Activated CD4-positive, CD25-positive, alpha-beta regulatory T cell treated with anti-CD3 and anti-CD28 coated beads, Interleukin-2, amount 50 U/mL, for 16 hours (primary cell): ENCODE results near the gene ELL.
A peak's percentile ranks its signal among the peaks of the same experiment; 100 is the strongest.
"Not testable (repeated sequence)": the region's sequence is repeated elsewhere in the genome, so short reads cannot be mapped to it uniquely, and the experiment has no call there.

Source experiments
- DNase-seq: peaks from one replicate; pipeline ENCODE4 v3.0.0-alpha.2; 2020; ENCODE audit warnings: low read depth, low spot score

ELL gene

GRCh38 chr19:18532168-18532890 is 10.5 kb upstream of the ELL start:
- no peak for DNase-seq

- no peak for DNase-seq
These were observed 9.6 kb upstream of the ELL start for GRCh38 chr19:18531485-18531884.

GRCh38 chr19:18529782-18530181 is 7.9 kb upstream of the ELL start:
- no peak for DNase-seq

- no peak for DNase-seq
These were observed 4.4 kb upstream of the ELL start for GRCh38 chr19:18526316-18526715.

- DNase-seq, result no peak
These were observed 2.0 kb upstream of the ELL start for GRCh38 chr19:18523841-18524240.

- DNase-seq, result not testable (repeated sequence)
These were observed 1.1 kb upstream of the ELL start for GRCh38 chr19:18522862-18523440.

GRCh38 chr19:18522124-18522861 is 423 bp upstream of the ELL start:
- peak; percentile 100 for DNase-seq

- DNase-seq, result no peak
These were observed 800 bp downstream of the ELL start for GRCh38 chr19:18520848-18521691.

GRCh38 chr19:18519962-18520847 is 1.7 kb downstream of the ELL start:
- DNase-seq, result peak; percentile 39

GRCh38 chr19:18518639-18519038 is 3.2 kb downstream of the ELL start:
- DNase-seq, result no peak

- no peak for DNase-seq
These were observed 4.3 kb downstream of the ELL start for GRCh38 chr19:18517606-18518005.

GRCh38 chr19:18515959-18516358 is 5.9 kb downstream of the ELL start:
- no peak for DNase-seq

- no peak for DNase-seq
These were observed 6.8 kb downstream of the ELL start for GRCh38 chr19:18514800-18515682.

- DNase-seq, result no peak
These were observed 8.0 kb downstream of the ELL start for GRCh38 chr19:18513868-18514267.

- no peak for DNase-seq
These were observed 11.7 kb downstream of the ELL start for GRCh38 chr19:18510216-18510615.

GRCh38 chr19:18508585-18508984 is 13.3 kb downstream of the ELL start:
- no peak for DNase-seq

GRCh38 chr19:18507727-18508440 is 14.0 kb downstream of the ELL start:
- DNase-seq, result no peak

GRCh38 chr19:18507021-18507726 is 14.7 kb downstream of the ELL start:
- no peak for DNase-seq
